Loucy (cell line): ENCODE data around the gene ZNF438.

Experiments used
- EZH2phosphoT487 ChIP-seq: fragments of 200-600 bp; IDR thresholded peaks from 2 replicates; pipeline ENCODE4 v1.6.1; 2018; ENCODE audit warnings: antibody characterized with exemption, mild to moderate bottlenecking, moderate library complexity, borderline replicate concordance
- TF ChIP-seq, protein P1 (sequence below): fragments of 200-600 bp; sonication (generic); conservative IDR thresholded peaks from 2 replicates; pipeline ENCODE4 v1.5.1; 2014; ENCODE audit warnings: mild to moderate bottlenecking, antibody characterized with exemption, low read length

DNA sequence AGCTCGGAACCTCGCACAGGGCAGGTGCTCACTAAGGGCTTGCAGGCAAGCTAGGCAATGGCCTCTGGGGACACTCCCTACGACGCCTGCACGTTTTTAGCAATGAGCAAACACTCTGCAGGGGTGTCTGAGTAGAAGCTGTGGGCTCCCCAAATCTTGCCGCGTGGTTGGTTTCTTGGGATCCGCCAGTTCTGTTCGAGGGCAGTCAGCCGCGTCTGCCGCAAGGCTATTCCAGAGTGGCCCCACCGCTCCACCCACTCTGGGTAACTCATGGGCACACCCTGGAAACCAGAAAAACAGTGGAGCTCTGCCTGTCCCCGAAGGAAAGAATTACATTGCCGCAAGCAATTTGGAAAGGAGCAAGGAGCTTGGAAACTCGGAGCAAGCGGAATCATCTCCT, 212.8 kb downstream of the ZNF438 start:
- TF ChIP-seq, protein P1, sequence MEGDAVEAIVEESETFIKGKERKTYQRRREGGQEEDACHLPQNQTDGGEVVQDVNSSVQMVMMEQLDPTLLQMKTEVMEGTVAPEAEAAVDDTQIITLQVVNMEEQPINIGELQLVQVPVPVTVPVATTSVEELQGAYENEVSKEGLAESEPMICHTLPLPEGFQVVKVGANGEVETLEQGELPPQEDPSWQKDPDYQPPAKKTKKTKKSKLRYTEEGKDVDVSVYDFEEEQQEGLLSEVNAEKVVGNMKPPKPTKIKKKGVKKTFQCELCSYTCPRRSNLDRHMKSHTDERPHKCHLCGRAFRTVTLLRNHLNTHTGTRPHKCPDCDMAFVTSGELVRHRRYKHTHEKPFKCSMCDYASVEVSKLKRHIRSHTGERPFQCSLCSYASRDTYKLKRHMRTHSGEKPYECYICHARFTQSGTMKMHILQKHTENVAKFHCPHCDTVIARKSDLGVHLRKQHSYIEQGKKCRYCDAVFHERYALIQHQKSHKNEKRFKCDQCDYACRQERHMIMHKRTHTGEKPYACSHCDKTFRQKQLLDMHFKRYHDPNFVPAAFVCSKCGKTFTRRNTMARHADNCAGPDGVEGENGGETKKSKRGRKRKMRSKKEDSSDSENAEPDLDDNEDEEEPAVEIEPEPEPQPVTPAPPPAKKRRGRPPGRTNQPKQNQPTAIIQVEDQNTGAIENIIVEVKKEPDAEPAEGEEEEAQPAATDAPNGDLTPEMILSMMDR = no peak
- TF ChIP-seq EZH2phosphoT487 = no peak
